ENCODE results near the gene NPW.

Gene NPW

DNA sequence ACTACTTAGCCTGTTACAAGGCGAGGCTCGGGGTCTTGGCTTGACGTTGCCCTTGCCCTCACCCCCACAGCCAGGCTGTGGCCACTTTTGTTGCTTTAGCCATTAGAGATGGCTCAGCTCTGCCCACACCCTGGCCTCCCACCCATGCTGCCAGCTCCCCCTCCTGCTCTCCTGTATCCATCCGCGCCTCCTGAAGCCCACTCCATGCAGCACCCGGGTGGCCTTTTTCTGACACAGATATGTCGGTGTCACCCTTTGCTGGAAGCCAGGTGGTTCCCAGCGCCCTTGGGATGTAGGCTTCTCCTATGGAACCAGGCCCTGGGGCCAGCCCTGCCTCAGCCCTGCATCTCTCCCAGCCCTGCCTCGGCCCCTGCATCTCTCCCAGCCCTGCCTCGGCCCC, 37.9 kb downstream of the NPW start:
- no peak overlapping the region for H3K4me3 ChIP-seq (replicated peaks in 1 of 2; ENCODE audit: low read depth in 2 of 2, low read length in 2 of 2)
- TF ChIP-seq CTCF (IDR thresholded peaks at IDR 0.05; ENCODE audit: low read depth, low read length), result no peak
- no peak for DNase-seq (ENCODE audit: low read depth in 2 of 2)

- no peak for DNase-seq (ENCODE audit: low read depth in 2 of 2)
- H3K4me3 ChIP-seq (replicated peaks in 1 of 2; ENCODE audit: low read depth in 2 of 2, low read length in 2 of 2), result no peak overlapping the region
- TF ChIP-seq CTCF (IDR thresholded peaks at IDR 0.05; ENCODE audit: low read depth, low read length), result no peak
These were observed 38.8 kb downstream of the NPW start for GRCh38 chr16:2058420-2058819.

GRCh38 chr16:2058872-2059271, 39.3 kb downstream of the NPW start:
- no peak for DNase-seq (ENCODE audit: low read depth in 2 of 2)

GRCh38 chr16:2060346-2060745, 40.8 kb downstream of the NPW start:
- TF ChIP-seq CTCF (IDR thresholded peaks at IDR 0.05; ENCODE audit: low read depth, low read length), result no peak
- no peak overlapping the region for H3K4me3 ChIP-seq (replicated peaks in 1 of 2; ENCODE audit: low read depth in 2 of 2, low read length in 2 of 2)
- DNase-seq (ENCODE audit: low read depth in 2 of 2), result no peak

More at GRCh38 chr16:2058872-2059271, 39.3 kb downstream of the NPW start:
- no peak overlapping the region for H3K4me3 ChIP-seq (replicated peaks in 1 of 2; ENCODE audit: low read depth in 2 of 2, low read length in 2 of 2)
- TF ChIP-seq CTCF (IDR thresholded peaks at IDR 0.05; ENCODE audit: low read depth, low read length), result no peak

DNA sequence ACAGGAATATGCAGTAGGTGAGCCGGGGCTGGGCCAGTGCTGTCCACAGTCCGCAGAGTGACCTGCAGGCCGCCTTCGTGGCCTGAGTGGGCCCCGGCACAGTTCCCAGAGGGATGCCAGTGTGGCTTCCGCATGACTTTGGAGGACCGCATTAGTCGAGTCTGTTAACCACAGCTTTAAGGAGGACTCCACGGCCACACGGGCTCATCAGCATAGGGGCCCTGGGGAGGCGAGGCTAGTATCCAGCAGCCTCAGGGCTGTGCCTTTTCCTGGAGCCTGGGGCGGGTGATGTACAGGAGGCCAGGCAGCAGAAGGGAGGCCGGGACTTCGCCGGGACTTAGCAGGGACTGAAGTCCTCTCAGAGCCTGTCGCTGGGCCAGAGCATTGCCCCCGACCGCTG, 41.4 kb downstream of the NPW start:
- H3K4me3 ChIP-seq (replicated peaks in 1 of 2; ENCODE audit: low read depth in 2 of 2, low read length in 2 of 2), result no peak overlapping the region
- TF ChIP-seq CTCF (IDR thresholded peaks at IDR 0.05; ENCODE audit: low read depth, low read length), result no peak
- no peak for DNase-seq (ENCODE audit: low read depth in 2 of 2)

GRCh38 chr16:2061526-2061925, 41.9 kb downstream of the NPW start:
- no peak for TF ChIP-seq CTCF (IDR thresholded peaks at IDR 0.05; ENCODE audit: low read depth, low read length)
- H3K4me3 ChIP-seq (replicated peaks in 1 of 2; ENCODE audit: low read depth in 2 of 2, low read length in 2 of 2), result no peak overlapping the region
- DNase-seq (ENCODE audit: low read depth in 2 of 2), result no peak

- no peak overlapping the region for H3K4me3 ChIP-seq (replicated peaks in 1 of 2; ENCODE audit: low read depth in 2 of 2, low read length in 2 of 2)
- DNase-seq (ENCODE audit: low read depth in 2 of 2), result no peak
- TF ChIP-seq CTCF (IDR thresholded peaks at IDR 0.05; ENCODE audit: low read depth, low read length), result no peak
These were observed 43.2 kb downstream of the NPW start for GRCh38 chr16:2062801-2063200.

All from cardiac fibroblast (primary cell).